DOHH2 (cell line): ENCODE results near the gene CIB4.

Experiments
- EZH2phosphoT487 ChIP-seq: fragments of 200-600 bp; sonication (generic); IDR thresholded peaks from 2 replicates; pipeline ENCODE4 v1.6.1; 2017; ENCODE audit warnings: borderline replicate concordance, mild to moderate bottlenecking, antibody characterized with exemption, low read length, moderate library complexity, mixed read lengths
- TF ChIP-seq, protein P1 (sequence below): fragments of 200-600 bp; sonication (generic); IDR thresholded peaks from one replicate; pipeline ENCODE4 v1.5.1; 2014; ENCODE audit warnings: antibody characterized with exemption, mild to moderate bottlenecking, low read depth, low read length; ENCODE audit not compliant: poor library complexity, severe bottlenecking

DNA sequence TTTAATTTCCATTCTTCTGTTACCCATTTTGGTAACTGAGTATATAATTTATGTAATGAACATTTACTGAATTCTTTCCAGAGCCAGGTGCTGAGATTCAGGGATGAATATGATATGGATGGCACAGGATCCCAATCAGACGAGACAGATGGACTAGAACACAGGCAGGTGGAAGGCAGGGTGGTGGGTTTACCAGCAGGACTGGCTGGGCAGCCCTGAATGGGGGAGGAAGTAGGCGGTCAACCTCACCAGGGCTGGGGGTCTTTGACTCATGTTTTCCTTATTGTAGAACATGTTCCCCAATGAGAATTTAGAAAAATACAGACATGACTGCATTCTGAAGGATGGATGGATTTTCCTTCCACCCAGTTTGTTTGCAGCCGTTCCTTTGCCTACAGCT lies 80.3 kb downstream of the CIB4 start:
- TF ChIP-seq, protein P1, sequence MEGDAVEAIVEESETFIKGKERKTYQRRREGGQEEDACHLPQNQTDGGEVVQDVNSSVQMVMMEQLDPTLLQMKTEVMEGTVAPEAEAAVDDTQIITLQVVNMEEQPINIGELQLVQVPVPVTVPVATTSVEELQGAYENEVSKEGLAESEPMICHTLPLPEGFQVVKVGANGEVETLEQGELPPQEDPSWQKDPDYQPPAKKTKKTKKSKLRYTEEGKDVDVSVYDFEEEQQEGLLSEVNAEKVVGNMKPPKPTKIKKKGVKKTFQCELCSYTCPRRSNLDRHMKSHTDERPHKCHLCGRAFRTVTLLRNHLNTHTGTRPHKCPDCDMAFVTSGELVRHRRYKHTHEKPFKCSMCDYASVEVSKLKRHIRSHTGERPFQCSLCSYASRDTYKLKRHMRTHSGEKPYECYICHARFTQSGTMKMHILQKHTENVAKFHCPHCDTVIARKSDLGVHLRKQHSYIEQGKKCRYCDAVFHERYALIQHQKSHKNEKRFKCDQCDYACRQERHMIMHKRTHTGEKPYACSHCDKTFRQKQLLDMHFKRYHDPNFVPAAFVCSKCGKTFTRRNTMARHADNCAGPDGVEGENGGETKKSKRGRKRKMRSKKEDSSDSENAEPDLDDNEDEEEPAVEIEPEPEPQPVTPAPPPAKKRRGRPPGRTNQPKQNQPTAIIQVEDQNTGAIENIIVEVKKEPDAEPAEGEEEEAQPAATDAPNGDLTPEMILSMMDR: no peak
- TF ChIP-seq EZH2phosphoT487: no peak
